NCI-H82 (cell line): ENCODE results near the gene TRABD2B.

Experiments used
- DNase-seq: peaks from one replicate; lab custom pipeline; 2025; lab: John Stamatoyannopoulos, UW

Gene TRABD2B

GRCh38 chr1:47757226-47757975 is 239.8 kb downstream of the TRABD2B start:
- DNase-seq: no peak

GRCh38 chr1:47756411-47756810 is 240.8 kb downstream of the TRABD2B start:
- no peak for DNase-seq

- DNase-seq: no peak
Observed at GRCh38 chr1:47756006-47756405, 241.2 kb downstream of the TRABD2B start.

GRCh38 chr1:47755101-47755990 is 241.8 kb downstream of the TRABD2B start:
- peak; percentile 56 for DNase-seq

GRCh38 chr1:47754221-47754620 is 243.0 kb downstream of the TRABD2B start:
- DNase-seq: no peak

- DNase-seq: no peak
Observed at GRCh38 chr1:47753808-47754207, 243.4 kb downstream of the TRABD2B start.

GRCh38 chr1:47752559-47752958 is 244.6 kb downstream of the TRABD2B start:
- DNase-seq: no peak

GRCh38 chr1:47751996-47752451 is 245.2 kb downstream of the TRABD2B start:
- DNase-seq: no peak

- no peak for DNase-seq
Observed at GRCh38 chr1:47751193-47751592, 246.0 kb downstream of the TRABD2B start.

- DNase-seq: peak; percentile 47
Observed at GRCh38 chr1:47745715-47746609, 251.2 kb downstream of the TRABD2B start.

GRCh38 chr1:47742890-47743760 is 254.1 kb downstream of the TRABD2B start:
- DNase-seq: no peak

GRCh38 chr1:47738560-47739182 is 258.5 kb downstream of the TRABD2B start:
- DNase-seq: peak; percentile 69

- no peak for DNase-seq
Observed at GRCh38 chr1:47732489-47732888, 264.7 kb downstream of the TRABD2B start.

- no peak for DNase-seq
Observed at GRCh38 chr1:47731730-47732129, 265.5 kb downstream of the TRABD2B start.

- no peak for DNase-seq
Observed at GRCh38 chr1:47729685-47730084, 267.5 kb downstream of the TRABD2B start.

GRCh38 chr1:47727697-47728085 is 269.5 kb downstream of the TRABD2B start:
- DNase-seq: no peak

- peak; percentile 75 for DNase-seq
Observed at GRCh38 chr1:47727051-47727696, 270.0 kb downstream of the TRABD2B start.

GRCh38 chr1:47725992-47726855 is 271.0 kb downstream of the TRABD2B start:
- DNase-seq: peak; percentile 93

- DNase-seq: no peak
Observed at GRCh38 chr1:47725511-47725991, 271.6 kb downstream of the TRABD2B start.
